ENCODE measurements around the gene ZNF423.

ZNF423 gene

DNA sequence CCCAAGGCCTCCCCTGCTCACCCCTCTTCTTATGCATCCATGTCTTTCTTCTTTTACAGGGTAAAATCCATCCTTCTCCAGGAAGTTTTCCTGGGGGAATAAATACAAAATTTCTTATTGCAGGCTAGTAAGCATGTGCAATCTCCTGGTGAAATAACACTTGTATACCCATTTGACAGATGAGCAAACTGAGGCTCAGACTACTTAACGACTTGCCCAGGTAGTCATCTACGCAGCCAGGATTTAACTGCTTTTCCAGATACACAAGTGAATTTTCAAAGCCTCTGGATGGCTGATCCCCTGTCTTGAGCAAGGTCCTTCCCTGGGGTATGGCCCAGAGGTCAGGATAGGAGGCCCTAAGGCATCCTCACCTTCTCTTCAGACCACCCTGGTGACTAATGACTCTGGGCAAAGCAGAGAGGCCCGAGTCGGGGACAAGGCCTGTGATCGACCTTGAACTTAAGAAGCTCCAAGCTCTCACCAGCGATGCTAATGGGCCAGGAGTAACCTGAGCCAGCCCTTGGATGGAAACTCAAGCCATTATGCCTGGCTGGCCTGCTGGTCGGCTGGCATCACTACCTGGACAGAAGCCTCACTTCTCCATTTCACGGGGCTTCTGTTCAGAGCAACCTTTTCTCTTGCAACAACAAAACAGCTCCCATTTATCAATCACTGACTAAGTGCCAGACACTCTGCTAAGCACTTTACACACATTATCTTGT lies 33.1 kb downstream of the ZNF423 start:
- no peak for DNase-seq

DNA sequence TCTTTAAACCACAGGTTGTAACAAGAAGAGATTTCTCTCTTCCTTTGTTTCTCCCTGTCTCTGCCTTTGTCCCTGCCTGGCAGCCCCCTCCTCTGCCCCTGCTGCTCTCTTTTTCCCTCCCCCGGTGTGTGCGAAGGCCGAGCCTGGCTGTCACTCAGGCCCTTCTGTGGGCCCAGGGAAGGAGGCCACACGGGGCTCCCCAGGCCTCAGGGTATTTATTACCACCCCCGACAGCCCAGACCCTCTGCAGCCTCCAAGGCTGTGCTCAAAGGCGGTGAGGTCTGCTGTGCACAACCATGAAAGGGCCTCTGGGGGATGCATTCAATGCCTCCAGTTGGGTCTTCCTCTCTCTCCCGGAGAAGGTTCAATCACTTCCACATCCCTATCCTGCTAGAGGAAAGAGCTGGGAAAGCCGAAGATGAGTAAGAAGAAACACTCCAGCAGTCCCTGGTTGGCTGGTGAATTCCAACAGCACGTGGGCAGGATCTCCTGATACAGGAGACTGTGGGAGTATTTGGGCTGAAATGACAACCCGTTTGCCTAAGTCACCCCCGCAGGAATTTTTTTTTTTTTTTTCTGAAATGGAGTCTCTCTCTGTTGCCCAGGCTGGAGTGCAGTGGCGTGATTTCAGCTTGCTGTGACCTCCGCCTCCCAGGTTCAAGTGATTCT lies 34.2 kb downstream of the ZNF423 start:
- no peak for DNase-seq

GRCh38 chr16:49821156-49821555 lies 34.8 kb downstream of the ZNF423 start:
- no peak for DNase-seq

- DNase-seq, result no peak
These were observed 38.0 kb downstream of the ZNF423 start for GRCh38 chr16:49817754-49818507.

- no peak for DNase-seq
These were observed 39.0 kb downstream of the ZNF423 start for GRCh38 chr16:49816875-49817274.

DNA sequence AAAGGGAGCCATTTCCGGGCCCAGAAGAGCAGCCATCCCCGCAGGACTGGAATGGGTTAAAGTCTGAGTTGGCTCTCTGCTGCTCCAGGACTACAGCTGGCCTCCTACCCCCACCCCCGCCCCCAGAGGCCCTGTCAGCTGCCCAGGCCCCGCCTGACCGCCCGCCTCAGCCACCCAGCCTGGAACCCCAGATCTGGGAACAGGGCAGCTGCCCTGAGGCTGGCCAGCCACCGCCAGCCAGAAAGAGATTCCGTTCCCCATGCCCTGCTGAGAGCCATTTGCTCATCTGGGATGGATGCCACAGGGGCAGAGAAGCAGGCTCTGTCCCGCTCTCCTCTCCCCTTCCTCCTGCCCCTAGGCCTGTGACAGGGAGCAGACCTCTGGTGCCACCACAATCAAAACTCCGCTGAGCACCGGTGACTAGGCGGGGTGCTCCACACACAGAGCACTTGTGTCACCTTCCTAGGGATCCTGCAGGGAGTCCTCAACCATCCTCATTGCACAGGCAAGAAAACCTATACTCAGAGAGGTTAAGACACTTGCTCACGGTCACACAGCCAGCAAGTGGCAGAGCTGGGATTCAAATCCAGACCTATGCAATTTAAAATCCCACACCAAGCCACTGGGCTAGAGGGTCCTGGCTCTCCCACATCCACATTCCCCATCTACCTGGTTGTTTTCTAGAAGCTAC lies 44.1 kb downstream of the ZNF423 start:
- no peak for DNase-seq

DNA sequence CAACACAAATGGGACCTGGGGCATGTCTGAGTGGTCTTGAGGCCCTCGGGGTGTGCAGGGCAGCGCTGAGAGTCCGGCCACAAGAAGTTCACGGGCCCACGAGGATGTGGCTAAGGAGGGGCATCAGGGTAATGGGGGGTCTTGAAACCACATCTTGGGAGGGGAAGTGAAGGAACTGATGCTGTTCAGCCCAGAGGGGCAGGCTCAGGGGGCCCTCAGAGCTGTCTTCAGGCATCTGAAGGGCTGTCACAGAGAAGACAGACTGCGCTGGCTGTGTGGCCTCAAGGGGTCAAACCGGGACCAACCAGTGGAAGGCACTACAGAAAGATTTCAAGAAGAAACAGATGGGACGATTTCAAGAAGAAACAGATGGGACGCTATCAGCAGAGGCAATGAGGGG lies 45.1 kb downstream of the ZNF423 start:
- no peak for DNase-seq

GRCh38 chr16:49809561-49809960 lies 46.4 kb downstream of the ZNF423 start:
- no peak for DNase-seq

GRCh38 chr16:49809062-49809461 lies 46.9 kb downstream of the ZNF423 start:
- DNase-seq, result no peak

GRCh38 chr16:49806446-49806845 lies 49.5 kb downstream of the ZNF423 start:
- no peak for DNase-seq

- DNase-seq, result no peak
These were observed 54.6 kb downstream of the ZNF423 start for GRCh38 chr16:49801290-49801689.

GRCh38 chr16:49800876-49801275 lies 55.0 kb downstream of the ZNF423 start:
- no peak for DNase-seq

- DNase-seq, result no peak
These were observed 55.5 kb downstream of the ZNF423 start for GRCh38 chr16:49800441-49800840.

DNA sequence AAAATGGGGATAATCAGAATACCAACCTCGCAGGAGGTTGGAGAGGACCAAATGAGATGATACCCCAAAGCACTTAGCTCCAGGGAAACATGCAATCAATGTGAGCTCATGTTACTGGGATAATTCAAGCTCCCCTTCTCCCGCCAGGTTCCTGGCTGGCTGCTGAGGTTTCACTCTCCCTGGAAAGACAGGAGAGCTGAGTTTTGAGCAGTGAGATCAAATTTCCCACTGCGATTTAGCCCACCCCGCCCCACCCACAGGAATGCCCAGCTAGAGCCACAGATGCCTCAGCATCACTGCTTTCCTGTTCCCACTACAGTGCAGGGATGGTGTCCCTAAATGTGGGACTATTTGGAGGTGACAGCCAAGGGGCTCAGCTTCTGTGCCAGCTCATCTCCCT lies 56.7 kb downstream of the ZNF423 start:
- DNase-seq, result no peak

GRCh38 chr16:49795513-49795912 lies 60.4 kb downstream of the ZNF423 start:
- no peak for DNase-seq

GRCh38 chr16:49793244-49793643 lies 62.7 kb downstream of the ZNF423 start:
- no peak for DNase-seq

- no peak for DNase-seq
These were observed 66.3 kb downstream of the ZNF423 start for GRCh38 chr16:49789616-49790015.

DNA sequence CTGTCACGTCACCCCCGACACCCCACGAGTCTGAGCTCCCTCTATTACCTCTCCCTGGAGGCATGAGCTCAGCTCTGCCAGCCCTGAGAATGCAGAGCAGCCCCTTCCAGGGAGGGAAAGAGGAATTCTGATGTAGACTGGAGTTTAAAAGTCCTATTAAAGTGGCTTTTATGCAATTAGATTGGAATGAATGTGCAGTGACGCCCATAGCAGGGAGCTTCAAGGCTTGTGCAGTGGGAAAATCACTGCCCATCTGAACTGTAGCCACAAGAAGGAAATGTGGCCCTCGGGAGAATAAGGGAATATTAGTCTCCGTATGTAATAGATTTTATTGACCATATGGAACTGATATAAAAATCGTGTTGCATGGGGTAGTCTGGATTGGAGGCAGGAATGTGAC lies 66.9 kb downstream of the ZNF423 start:
- DNase-seq, result no peak

- DNase-seq, result no peak
These were observed 67.3 kb downstream of the ZNF423 start for GRCh38 chr16:49788572-49788971.

DNA sequence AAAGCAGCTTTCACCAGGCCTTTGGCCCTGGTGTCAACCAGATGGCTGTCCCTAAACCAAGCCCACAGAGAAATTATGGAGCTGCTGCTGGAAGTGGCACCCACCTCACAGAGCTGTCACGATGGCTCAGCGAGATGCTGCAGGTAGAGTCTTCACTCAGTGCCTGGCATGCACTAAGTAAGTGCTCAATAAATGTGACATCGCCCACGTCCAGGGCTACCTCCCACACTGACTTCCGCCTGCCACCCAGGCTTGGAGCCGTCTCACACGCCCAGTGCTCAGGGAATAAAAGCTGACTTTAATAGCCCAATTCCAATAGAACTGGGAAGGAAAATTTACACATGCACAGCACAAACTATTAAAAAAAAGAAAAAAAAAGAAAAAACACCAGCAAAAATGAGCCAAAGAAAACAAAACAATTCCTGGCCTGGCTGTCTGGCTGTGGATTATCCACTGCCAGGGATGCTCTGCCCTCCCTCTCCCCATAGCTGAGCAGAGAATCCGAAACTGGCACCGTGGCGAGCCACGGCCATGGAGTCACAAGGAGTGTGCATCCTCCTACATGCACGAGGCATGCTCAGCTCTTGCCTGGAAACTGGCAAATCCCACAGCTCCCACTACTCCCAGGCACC lies 68.9 kb downstream of the ZNF423 start:
- no peak for DNase-seq

DNA sequence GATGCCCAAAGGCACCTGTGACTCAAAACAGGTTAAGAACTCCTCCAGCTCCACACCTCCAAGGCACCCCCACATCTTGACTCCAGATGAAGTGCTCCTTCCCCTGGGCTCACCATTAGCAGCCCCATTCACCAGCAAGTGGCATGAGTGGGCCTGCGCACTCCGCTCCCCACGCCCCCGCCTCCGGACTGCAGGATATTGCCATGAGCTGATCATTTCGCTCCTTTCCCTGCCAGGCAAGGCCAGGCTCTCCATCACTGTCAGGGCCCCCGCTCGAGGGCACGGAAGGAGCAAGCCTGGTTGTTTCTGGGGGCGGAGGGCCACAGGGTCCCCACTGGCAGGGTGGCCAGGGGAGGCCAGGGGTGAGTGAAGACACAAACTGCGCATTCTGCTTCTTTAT lies 69.9 kb downstream of the ZNF423 start:
- no peak for DNase-seq

DNA sequence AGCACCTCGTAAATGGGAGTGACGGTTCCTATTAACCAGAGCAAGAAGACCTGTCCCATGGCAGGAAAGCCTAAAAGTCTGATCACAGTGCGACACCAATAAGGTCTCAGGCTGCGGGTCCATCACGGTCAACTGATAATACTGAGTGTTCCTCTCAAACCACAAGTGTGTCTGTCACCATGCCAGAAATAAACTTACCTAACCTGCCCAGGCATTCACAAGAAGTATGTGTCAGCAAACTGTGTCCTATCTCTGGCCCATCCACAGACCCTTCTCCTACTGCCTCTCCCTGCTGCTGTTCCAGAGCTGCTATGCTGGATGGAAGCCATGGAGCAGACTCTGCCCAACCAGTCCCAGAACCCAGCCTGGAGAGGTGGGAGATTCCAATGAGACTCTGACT lies 73.5 kb downstream of the ZNF423 start:
- DNase-seq, result no peak

GRCh38 chr16:49781401-49781800 lies 74.5 kb downstream of the ZNF423 start:
- no peak for DNase-seq
